Measurements from ENCODE around the gene KCNN2.

KCNN2 gene

DNA sequence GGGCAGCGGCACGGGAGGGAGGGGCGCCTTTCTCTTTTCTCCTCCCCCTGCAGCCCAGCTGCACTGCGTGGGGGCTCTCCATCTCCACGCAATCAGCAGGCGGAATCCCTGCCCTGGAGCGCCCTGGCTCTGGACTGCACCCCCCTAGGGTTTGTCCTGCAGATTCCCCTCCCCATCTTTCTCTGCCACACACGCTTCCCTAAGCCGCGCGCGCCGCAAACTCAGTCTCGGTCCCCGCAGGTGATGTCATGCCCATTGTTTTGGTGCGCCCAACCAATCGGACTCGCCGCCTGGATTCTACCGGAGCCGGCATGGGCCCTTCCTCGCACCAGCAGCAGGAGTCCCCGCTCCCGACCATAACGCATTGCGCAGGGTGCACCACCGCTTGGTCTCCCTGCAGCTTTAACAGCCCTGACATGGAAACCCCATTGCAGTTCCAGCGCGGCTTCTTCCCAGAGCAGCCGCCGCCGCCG, at the start of gene KCNN2:
TSS of gene KCNN2 (plus strand) at position 347 of the 473 bp plus-strand sequence. CDS start at position 417, 70 bp downstream.
- Histone ChIP-seq H3K27ac (ENCODE audit: low read length) (no peak within 1 kb of the TSS), H3K4me1 (ENCODE audit: control insufficient read depth in 1 of 2, insufficient read depth in 2 of 2, low read length in 2 of 2) (peaks cover 0 to 31% of the 10 kb centered on the region in 2 donors), H3K27me3 (ENCODE audit: low read depth, low read length) (peaks cover 13% of the 10 kb centered on the region)

DNA sequence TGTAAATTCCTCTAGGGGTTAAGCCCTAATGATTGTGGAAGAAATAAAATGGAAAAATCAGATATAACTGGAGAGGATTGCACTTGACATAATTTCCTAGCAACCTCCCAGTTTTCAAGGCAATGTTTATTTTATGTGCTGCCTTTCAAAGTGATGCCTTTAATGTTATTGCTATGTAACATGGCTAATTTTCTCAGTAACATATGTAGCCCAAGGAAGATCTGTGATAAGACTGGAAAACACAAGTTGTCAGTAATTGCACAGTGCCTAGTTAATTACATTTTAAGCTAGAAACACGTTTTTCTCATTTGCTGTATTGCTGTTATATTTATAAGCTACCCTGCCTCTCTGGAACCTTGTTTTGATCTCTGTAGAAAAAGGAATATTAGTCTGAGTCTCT, 49.2 kb upstream of the KCNN2 start:
- Histone ChIP-seq H3K36me3 (ENCODE audit: control insufficient read depth in 1 of 2, insufficient read depth in 2 of 2, low read length in 2 of 2) (no peaks in the 10 kb centered on the region), H3K27me3 (ENCODE audit: low read depth, low read length) (no peaks in the 10 kb centered on the region), H3K9me3 (ENCODE audit: control insufficient read depth in 1 of 2, low read length in 2 of 2) (no peaks in the 10 kb centered on the region), H3K4me1 (ENCODE audit: control insufficient read depth in 1 of 2, insufficient read depth in 2 of 2, low read length in 2 of 2) (no peaks in the 10 kb centered on the region), H3K27ac (ENCODE audit: low read length) (no peak overlapping the region), H3K4me3 (ENCODE audit: low read depth in 1 of 2, low read length in 2 of 2) (no peak overlapping the region)

More for the DNA sequence above, at the start of gene KCNN2:
- Histone ChIP-seq H3K36me3 (ENCODE audit: control insufficient read depth in 1 of 2, insufficient read depth in 2 of 2, low read length in 2 of 2) (no peaks in the 10 kb centered on the region), H3K9me3 (ENCODE audit: control insufficient read depth in 1 of 2, low read length in 2 of 2) (no peaks in the 10 kb centered on the region), H3K4me3 (ENCODE audit: low read depth in 1 of 2, low read length in 2 of 2) (peak within 1 kb of the TSS; percentile 40 to 93)

- no peaks in the 10 kb centered on the region for H3K9me3 ChIP-seq (ENCODE audit: control insufficient read depth in 1 of 2, low read length in 2 of 2)
- no peaks in the 10 kb centered on the region for H3K36me3 ChIP-seq (ENCODE audit: control insufficient read depth in 1 of 2, insufficient read depth in 2 of 2, low read length in 2 of 2)
- H3K4me1 ChIP-seq (ENCODE audit: control insufficient read depth in 1 of 2, insufficient read depth in 2 of 2, low read length in 2 of 2): no peaks in the 10 kb centered on the region
- H3K4me3 ChIP-seq (ENCODE audit: low read depth in 1 of 2, low read length in 2 of 2): no peak overlapping the region
- H3K27ac ChIP-seq (ENCODE audit: low read length): no peak overlapping the region
- H3K27me3 ChIP-seq (ENCODE audit: low read depth, low read length): no peaks in the 10 kb centered on the region
Measured at GRCh38 chr5:114314061-114314460, 47.8 kb upstream of the KCNN2 start.

DNA sequence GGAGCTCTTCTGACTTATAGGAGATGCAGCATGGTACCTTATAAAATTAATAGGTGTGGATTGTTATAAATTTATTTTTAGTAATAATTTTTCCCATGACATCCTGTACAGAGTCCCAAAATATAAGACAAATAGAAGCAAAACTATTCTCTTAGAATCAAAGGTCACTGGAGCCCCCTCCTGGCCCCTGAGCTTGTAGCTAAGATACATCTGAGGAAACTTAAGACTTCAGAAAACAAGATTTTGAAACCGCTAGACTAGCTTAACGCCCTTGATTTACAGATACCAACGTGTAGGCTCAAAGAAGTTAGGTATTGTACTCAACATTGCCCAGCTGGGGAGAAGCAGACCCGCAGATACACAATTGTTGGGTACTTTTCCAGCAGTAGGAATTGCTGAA, 45.7 kb upstream of the KCNN2 start:
- Histone ChIP-seq H3K36me3 (ENCODE audit: control insufficient read depth in 1 of 2, insufficient read depth in 2 of 2, low read length in 2 of 2) (no peaks in the 10 kb centered on the region), H3K4me1 (ENCODE audit: control insufficient read depth in 1 of 2, insufficient read depth in 2 of 2, low read length in 2 of 2) (no peaks in the 10 kb centered on the region), H3K27ac (ENCODE audit: low read length) (no peak overlapping the region), H3K9me3 (ENCODE audit: control insufficient read depth in 1 of 2, low read length in 2 of 2) (no peaks in the 10 kb centered on the region), H3K4me3 (ENCODE audit: low read depth in 1 of 2, low read length in 2 of 2) (no peak overlapping the region), H3K27me3 (ENCODE audit: low read depth, low read length) (no peaks in the 10 kb centered on the region)

DNA sequence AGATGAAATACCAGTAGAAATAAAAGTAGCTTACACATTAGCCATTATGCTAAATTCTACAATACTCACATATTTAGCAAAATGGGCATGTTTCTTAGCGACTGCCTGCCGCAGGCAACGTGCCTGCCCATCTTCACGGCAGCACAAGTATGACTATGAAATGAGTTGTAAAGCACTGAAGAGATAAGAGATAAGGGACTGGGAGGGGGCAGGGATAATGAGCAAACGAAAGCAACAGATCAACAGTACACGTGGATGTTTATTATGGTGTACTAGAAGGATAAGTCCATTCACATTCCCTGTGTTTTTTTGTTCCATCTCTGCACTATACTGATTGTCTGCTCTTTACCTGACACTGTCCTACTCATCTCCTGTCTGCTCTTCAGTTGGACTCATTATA, 44.1 kb upstream of the KCNN2 start:
- Histone ChIP-seq H3K27ac (ENCODE audit: low read length) (no peak overlapping the region), H3K36me3 (ENCODE audit: control insufficient read depth in 1 of 2, insufficient read depth in 2 of 2, low read length in 2 of 2) (no peaks in the 10 kb centered on the region), H3K4me1 (ENCODE audit: control insufficient read depth in 1 of 2, insufficient read depth in 2 of 2, low read length in 2 of 2) (no peaks in the 10 kb centered on the region), H3K9me3 (ENCODE audit: control insufficient read depth in 1 of 2, low read length in 2 of 2) (no peaks in the 10 kb centered on the region), H3K27me3 (ENCODE audit: low read depth, low read length) (no peaks in the 10 kb centered on the region), H3K4me3 (ENCODE audit: low read depth in 1 of 2, low read length in 2 of 2) (no peak overlapping the region)

DNA sequence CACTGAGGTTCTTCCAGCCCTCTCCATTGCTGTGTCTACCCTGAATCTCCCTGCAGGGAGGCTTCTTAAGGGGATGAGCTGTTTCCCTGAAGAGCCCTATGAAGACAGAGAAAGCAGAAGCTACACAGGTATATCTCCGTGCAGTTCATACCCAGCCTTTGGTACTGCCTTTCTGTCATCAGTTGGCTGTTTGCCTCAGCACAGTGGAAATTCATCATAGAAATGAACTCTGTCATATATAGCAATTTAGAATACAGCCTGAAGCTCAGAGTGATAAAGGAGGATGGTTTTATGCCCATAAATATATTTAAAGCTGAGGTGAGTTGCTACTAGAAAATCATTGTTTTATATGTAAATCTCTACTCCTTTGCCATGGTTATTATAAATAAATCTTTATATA, 42.6 kb upstream of the KCNN2 start:
- no peaks in the 10 kb centered on the region for H3K27me3 ChIP-seq (ENCODE audit: low read depth, low read length)
- H3K9me3 ChIP-seq (ENCODE audit: control insufficient read depth in 1 of 2, low read length in 2 of 2): no peaks in the 10 kb centered on the region
- no peak overlapping the region for H3K4me3 ChIP-seq (ENCODE audit: low read depth in 1 of 2, low read length in 2 of 2)
- no peaks in the 10 kb centered on the region for H3K4me1 ChIP-seq (ENCODE audit: control insufficient read depth in 1 of 2, insufficient read depth in 2 of 2, low read length in 2 of 2)
- H3K27ac ChIP-seq (ENCODE audit: low read length): no peak overlapping the region
- H3K36me3 ChIP-seq (ENCODE audit: control insufficient read depth in 1 of 2, insufficient read depth in 2 of 2, low read length in 2 of 2): no peaks in the 10 kb centered on the region

GRCh38 chr5:114319821-114320220, 42.0 kb upstream of the KCNN2 start:
- no peaks in the 10 kb centered on the region for H3K36me3 ChIP-seq (ENCODE audit: control insufficient read depth in 1 of 2, insufficient read depth in 2 of 2, low read length in 2 of 2)
- H3K9me3 ChIP-seq (ENCODE audit: control insufficient read depth in 1 of 2, low read length in 2 of 2): no peaks in the 10 kb centered on the region
- H3K4me3 ChIP-seq (ENCODE audit: low read depth in 1 of 2, low read length in 2 of 2): no peak overlapping the region
- H3K27me3 ChIP-seq (ENCODE audit: low read depth, low read length): no peaks in the 10 kb centered on the region
- H3K4me1 ChIP-seq (ENCODE audit: control insufficient read depth in 1 of 2, insufficient read depth in 2 of 2, low read length in 2 of 2): no peaks in the 10 kb centered on the region
- no peak overlapping the region for H3K27ac ChIP-seq (ENCODE audit: low read length)

GRCh38 chr5:114324282-114324681, 37.6 kb upstream of the KCNN2 start:
- Histone ChIP-seq H3K27me3 (ENCODE audit: low read depth, low read length) (no peaks in the 10 kb centered on the region), H3K27ac (ENCODE audit: low read length) (no peak overlapping the region), H3K4me1 (ENCODE audit: control insufficient read depth in 1 of 2, insufficient read depth in 2 of 2, low read length in 2 of 2) (no peaks in the 10 kb centered on the region), H3K9me3 (ENCODE audit: control insufficient read depth in 1 of 2, low read length in 2 of 2) (no peaks in the 10 kb centered on the region), H3K4me3 (ENCODE audit: low read depth in 1 of 2, low read length in 2 of 2) (no peak overlapping the region), H3K36me3 (ENCODE audit: control insufficient read depth in 1 of 2, insufficient read depth in 2 of 2, low read length in 2 of 2) (no peaks in the 10 kb centered on the region)

DNA sequence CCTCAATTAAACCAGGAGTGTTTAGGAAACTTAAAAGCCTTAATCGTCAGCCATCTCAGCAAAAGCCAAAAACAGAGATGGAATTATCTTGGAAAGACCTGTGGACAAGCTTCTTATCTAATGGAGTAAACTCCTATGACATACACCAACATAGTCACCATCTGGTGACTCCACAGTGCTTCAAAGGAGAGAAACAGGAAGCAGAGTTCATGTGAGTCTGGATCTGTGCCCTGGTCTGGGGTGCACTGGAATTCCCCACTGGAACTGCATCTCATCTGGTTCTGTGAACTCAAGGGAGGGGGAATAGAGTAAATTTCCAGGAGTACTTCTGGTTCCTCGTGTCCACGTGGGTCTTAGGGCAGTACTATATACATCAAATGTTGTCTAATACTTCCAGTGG, 36.3 kb upstream of the KCNN2 start:
- Histone ChIP-seq H3K27ac (ENCODE audit: low read length) (no peak overlapping the region), H3K4me3 (ENCODE audit: low read depth in 1 of 2, low read length in 2 of 2) (no peak overlapping the region), H3K27me3 (ENCODE audit: low read depth, low read length) (no peaks in the 10 kb centered on the region), H3K9me3 (ENCODE audit: control insufficient read depth in 1 of 2, low read length in 2 of 2) (no peaks in the 10 kb centered on the region), H3K4me1 (ENCODE audit: control insufficient read depth in 1 of 2, insufficient read depth in 2 of 2, low read length in 2 of 2) (no peaks in the 10 kb centered on the region), H3K36me3 (ENCODE audit: control insufficient read depth in 1 of 2, insufficient read depth in 2 of 2, low read length in 2 of 2) (no peaks in the 10 kb centered on the region)

DNA sequence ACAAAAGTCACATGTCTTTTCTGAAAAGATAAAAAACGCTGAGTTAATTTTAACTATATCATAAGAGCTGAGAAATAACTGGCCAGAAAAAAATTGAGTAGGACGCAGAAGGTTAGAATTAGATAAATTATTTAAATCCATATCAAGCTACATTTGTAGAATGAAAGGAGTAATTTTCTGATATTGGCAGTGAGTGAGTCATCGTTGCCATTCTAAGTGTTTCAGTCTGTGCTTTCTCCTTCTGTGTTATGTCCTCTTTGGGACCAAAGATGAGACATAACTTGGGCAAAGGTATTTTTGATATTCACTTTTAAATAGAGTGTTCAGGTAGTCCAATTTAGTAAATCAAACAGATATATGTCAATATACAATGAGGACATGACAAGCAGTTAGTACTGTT, 34.4 kb upstream of the KCNN2 start:
- Histone ChIP-seq H3K36me3 (ENCODE audit: control insufficient read depth in 1 of 2, insufficient read depth in 2 of 2, low read length in 2 of 2) (no peaks in the 10 kb centered on the region), H3K27me3 (ENCODE audit: low read depth, low read length) (no peaks in the 10 kb centered on the region), H3K4me3 (ENCODE audit: low read depth in 1 of 2, low read length in 2 of 2) (no peak overlapping the region), H3K4me1 (ENCODE audit: control insufficient read depth in 1 of 2, insufficient read depth in 2 of 2, low read length in 2 of 2) (no peaks in the 10 kb centered on the region), H3K27ac (ENCODE audit: low read length) (no peak overlapping the region), H3K9me3 (ENCODE audit: control insufficient read depth in 1 of 2, low read length in 2 of 2) (no peaks in the 10 kb centered on the region)

DNA sequence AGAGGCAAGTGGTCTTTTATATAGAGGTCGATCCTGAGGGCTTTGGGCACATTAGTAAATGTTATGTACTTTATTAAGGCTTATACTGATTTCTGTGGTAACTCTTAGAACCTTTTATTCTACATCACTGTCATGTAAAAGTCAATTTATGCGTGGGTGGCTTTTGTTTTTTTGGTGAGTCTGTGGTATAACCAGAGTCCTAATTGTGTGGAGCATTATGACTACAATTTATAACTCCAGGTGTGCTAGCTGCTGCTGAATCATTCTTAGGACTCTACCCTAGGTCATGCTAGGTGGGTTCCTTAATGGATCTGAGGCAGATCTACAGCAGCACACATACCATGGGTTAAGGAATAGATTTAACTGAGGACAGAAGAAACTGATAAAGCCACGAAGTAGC, 33.9 kb upstream of the KCNN2 start:
- no peaks in the 10 kb centered on the region for H3K36me3 ChIP-seq (ENCODE audit: control insufficient read depth in 1 of 2, insufficient read depth in 2 of 2, low read length in 2 of 2)
- H3K27me3 ChIP-seq (ENCODE audit: low read depth, low read length): no peaks in the 10 kb centered on the region
- no peaks in the 10 kb centered on the region for H3K4me1 ChIP-seq (ENCODE audit: control insufficient read depth in 1 of 2, insufficient read depth in 2 of 2, low read length in 2 of 2)
- H3K9me3 ChIP-seq (ENCODE audit: control insufficient read depth in 1 of 2, low read length in 2 of 2): no peaks in the 10 kb centered on the region
- no peak overlapping the region for H3K4me3 ChIP-seq (ENCODE audit: low read depth in 1 of 2, low read length in 2 of 2)
- H3K27ac ChIP-seq (ENCODE audit: low read length): no peak overlapping the region

DNA sequence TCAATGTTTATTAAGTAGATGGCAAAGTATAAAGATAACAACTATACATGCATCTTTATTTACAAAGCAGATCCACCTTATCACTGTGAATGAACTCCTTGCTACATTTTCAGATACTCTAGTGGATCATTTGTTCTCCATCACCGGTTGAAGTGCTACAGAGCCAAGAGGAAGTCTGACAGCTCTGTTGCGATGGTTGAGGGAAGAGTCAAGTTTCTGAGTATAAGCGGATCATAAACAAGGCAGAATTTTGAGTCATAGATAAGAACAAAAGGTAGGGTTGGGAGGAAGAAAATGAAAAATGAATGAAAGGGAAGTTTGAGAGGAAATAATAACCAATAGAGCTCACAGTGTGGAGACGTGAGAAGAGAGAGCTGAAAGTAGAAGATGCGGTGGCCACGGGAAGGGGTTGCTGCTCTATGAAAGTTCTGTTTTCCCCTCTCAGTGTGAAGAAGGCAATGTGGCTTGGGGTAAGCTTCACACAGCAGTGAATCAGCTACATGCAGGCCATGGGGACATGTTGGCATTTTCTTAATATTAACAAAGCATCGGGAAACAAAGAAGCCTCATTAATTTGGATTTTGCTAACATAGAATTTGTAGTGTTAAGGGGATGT, 30.8 kb upstream of the KCNN2 start:
- no peaks in the 10 kb centered on the region for H3K9me3 ChIP-seq (ENCODE audit: control insufficient read depth in 1 of 2, low read length in 2 of 2)
- no peak overlapping the region for H3K27ac ChIP-seq (ENCODE audit: low read length)
- H3K27me3 ChIP-seq (ENCODE audit: low read depth, low read length): no peaks in the 10 kb centered on the region
- no peaks in the 10 kb centered on the region for H3K4me1 ChIP-seq (ENCODE audit: control insufficient read depth in 1 of 2, insufficient read depth in 2 of 2, low read length in 2 of 2)
- no peaks in the 10 kb centered on the region for H3K36me3 ChIP-seq (ENCODE audit: control insufficient read depth in 1 of 2, insufficient read depth in 2 of 2, low read length in 2 of 2)
- no peak overlapping the region for H3K4me3 ChIP-seq (ENCODE audit: low read depth in 1 of 2, low read length in 2 of 2)

Measured in muscle layer of duodenum (tissue), 2 donors.